Testis (tissue), 2 donors: ENCODE data around the gene OPN1MW3.
"Not testable (repeated sequence)": the region's sequence is repeated elsewhere in the genome, so short reads cannot be mapped to it uniquely, and the experiment has no call there.

ENCODE experiments used
- CTCF ChIP-seq, 3 experiments: fragments of 450-650 bp in 2 of 3; fragments of 200-600 bp in 1 of 3; sonication (generic) in 1 of 3; IDR thresholded peaks; one replicate each; pipeline ENCODE4 v1.5.1; 2016 to 2019; ENCODE audit warnings: antibody characterized with exemption in 3 of 3, mild to moderate bottlenecking in 2 of 3, moderate library complexity in 1 of 3
- POLR2A ChIP-seq: fragments of 450-650 bp; IDR thresholded peaks from one replicate; pipeline ENCODE4 v1.6.1; 2017; ENCODE audit warnings: antibody characterized with exemption, mild to moderate bottlenecking, moderate library complexity

GRCh38 chrX:154226706-154227105, 30.7 kb upstream of the OPN1MW3 start:
- TF ChIP-seq CTCF (IDR thresholded peaks at IDR 0.05); POLR2A: not testable (repeated sequence)
